ENCODE results near the gene VPS51.

VPS51 gene

GRCh38 chr11:65095974-65096806 lies at the start of gene VPS51:
Gene VPS51, plus strand, starts transcription at chr11:65096214. Its CDS starts 37 bp downstream, at chr11:65096251.
- peak; percentile 80 for DNase-seq (ENCODE audit: low read depth in 2 of 2)

DNA sequence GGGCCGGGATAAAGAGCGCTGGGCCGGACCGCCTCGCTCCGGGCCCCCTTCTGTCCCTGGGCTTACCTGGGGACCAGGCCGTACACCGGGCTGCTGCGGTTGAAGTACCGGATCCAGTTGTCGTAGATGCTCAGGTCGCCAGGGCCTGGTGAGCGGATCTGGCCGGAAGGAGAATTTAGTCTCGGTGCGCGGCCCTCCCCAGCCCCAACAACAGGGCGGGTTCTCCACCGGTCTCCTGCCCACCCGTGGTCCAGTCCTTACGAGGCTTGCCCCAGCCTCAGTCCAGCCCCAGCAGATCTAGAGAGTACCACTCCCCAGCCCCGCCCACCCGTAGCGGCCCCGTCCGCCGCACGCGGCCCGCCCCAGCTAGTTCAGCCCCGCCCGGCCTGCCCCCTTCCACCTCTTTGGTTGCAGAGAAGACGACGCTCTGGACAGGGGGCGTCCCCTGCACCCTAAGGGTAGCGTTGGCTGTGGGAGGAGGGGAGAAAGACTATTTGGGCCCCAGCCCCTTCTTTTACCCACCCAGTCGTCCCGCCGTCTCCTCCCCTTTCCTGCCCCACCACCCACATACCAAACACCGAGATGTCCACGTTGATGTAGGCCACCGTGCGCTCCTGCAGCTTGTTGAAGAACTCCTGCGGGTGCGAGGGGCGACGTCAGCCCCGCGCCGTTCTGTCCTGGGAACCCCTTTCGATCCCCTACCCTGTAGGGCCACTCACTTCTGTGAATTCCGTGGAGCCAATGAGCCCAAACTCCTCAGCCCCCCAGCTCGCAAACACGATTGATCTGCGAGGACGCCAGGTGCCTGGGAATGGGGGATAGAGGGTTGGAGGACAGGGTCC lies 48.2 kb upstream of the VPS51 start:
- no peak for DNase-seq (ENCODE audit: low read depth in 2 of 2)

DNA sequence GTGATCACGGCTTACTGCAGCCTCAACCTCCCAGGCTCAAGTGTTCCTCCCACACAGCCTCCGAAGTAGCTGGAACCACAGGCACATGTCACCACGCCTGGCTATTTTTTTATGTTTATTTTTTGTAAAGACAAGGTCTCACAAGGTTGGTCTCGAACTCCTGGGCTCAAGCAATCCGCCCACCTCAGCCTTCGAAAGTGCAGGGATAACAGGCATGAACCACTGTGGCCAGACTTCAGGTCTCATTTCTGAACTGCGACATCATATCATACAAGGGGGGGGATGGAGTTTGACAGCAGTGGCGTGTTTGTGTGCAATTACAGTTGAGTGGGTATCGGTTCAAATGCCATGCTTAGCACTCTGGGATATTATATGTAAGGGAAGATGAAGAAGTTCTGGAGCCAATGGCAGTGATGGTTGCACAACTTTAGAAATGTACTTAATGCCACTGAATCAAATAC lies 44.6 kb upstream of the VPS51 start:
- no peak for DNase-seq (ENCODE audit: low read depth in 2 of 2)

GRCh38 chr11:65053827-65054508 lies 42.0 kb upstream of the VPS51 start:
- DNase-seq (ENCODE audit: low read depth in 2 of 2) = no peak

DNA sequence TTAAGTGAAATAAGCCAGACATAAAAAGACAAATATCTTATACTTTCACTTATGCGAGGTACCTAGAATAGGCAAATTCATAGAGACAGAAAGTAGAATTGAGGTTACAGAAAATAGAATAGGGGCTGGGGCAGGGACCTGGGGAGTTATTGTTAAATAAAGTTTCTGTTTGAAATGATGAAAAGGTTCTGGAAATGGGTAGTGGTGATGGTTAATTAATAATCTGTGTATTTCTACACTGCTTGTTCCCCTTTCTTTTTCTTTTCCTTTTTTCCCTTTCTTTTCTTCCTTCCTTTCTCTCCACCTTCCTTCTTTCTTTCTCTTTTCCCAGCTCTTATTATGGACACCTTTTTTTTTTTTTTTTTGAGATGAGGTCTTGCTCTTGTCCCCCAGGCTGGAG lies 40.5 kb upstream of the VPS51 start:
- DNase-seq (ENCODE audit: low read depth in 2 of 2) = no peak

- DNase-seq (ENCODE audit: low read depth in 2 of 2) = no peak
Measured at GRCh38 chr11:65056999-65057398, 39.0 kb upstream of the VPS51 start.

GRCh38 chr11:65057526-65057925 lies 38.5 kb upstream of the VPS51 start:
- no peak for DNase-seq (ENCODE audit: low read depth in 2 of 2)

- no peak for DNase-seq (ENCODE audit: low read depth in 2 of 2)
Measured at GRCh38 chr11:65058012-65058411, 38.0 kb upstream of the VPS51 start.

- DNase-seq (ENCODE audit: low read depth in 2 of 2) = no peak
Measured at GRCh38 chr11:65058419-65059054, 37.5 kb upstream of the VPS51 start, which contains the start of gene NAALADL1. Gene NAALADL1, minus strand, starts transcription at chr11:65058553. Its CDS starts 32 bp downstream, at chr11:65058521.

GRCh38 chr11:65059523-65059922 lies 36.5 kb upstream of the VPS51 start:
- DNase-seq (ENCODE audit: low read depth in 2 of 2) = no peak

DNA sequence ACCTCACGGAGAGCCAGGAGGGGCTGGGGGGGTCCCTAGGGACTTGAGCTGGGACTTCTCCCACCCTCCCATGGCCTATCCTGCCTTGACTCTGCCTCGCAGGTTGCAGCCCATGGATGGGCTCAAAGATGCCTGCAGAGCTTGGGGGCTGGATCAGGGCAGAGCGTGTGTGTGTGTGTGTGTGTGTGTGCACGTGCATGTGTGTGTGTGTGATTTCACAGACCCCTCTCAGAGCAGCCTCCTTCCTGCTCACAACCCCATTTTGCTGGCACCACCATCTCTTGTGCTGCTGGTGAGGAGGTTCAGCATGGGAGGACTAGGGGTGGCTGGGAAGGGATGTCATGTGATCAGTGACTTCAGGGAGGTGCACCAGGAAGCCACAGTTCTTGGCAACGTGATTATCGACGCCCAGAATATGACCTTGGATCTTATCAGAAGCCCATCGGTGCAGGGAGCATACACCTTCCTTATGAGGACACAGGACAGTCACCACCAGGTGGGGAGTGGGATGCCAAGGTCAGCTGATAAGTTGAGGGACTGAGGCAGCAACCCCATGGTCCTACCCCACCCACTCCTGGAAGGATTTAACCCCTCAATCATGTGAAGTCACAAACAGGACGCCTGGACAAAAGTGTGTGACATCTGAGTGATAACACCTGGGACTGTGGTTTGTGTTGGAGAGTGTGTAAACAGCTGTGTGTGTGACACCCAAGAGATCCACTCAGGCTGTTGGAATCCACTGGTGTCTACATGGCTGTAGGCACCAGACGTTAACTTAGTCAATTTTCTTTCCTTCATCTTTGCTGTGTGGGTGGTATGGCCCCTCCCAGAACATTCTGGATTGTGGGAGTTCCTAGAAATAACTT lies 35.8 kb upstream of the VPS51 start:
- DNase-seq (ENCODE audit: low read depth in 2 of 2) = no peak

DNA sequence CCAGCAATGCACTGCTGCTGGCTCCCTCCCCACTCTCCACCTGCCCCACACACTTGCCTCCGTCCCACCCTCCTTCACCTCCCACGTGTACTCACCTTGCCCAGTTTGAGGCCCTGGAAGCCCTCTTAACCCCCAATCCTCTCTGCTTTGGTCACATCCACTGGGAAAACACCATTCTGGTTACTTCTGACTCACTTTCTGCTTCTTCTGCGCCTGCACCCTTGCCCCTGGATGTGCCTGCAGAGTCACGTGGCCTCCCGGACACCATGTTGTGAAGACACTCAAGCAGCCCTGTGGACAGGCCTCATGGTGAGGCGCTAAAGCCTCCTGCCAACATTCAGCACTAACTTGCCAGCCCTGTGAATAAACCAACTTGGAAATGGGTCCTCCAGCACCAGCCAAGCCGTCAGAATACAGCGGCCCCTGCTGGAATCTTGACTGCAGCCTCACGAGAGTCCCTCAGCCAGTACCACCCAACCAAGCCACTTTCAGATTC lies 35.1 kb upstream of the VPS51 start:
- no peak for DNase-seq (ENCODE audit: low read depth in 2 of 2)

GRCh38 chr11:65063532-65063931 lies 32.5 kb upstream of the VPS51 start:
- DNase-seq (ENCODE audit: low read depth in 2 of 2) = no peak

DNA sequence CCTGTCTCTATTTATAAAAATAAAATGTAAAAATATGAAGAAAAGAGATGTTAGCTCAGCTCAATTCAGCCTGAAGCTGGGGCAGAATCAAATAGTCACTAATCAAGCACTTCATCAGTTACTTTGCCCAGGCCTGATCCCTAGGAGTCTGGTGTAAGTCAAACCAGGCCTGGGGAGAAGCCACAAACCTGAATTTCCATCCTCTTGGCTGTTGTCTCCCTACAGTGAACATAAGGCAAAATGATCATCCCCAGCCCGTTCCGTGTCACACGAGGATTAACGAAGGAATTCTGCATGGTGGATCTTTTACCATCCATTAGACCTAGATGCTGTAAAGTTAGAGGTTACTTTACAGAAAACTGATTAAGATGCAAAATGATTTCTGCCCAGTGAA lies 31.2 kb upstream of the VPS51 start:
- DNase-seq (ENCODE audit: low read depth in 2 of 2) = no peak

- DNase-seq (ENCODE audit: low read depth in 2 of 2) = no peak
Measured at GRCh38 chr11:65065851-65066250, 30.2 kb upstream of the VPS51 start.

DNA sequence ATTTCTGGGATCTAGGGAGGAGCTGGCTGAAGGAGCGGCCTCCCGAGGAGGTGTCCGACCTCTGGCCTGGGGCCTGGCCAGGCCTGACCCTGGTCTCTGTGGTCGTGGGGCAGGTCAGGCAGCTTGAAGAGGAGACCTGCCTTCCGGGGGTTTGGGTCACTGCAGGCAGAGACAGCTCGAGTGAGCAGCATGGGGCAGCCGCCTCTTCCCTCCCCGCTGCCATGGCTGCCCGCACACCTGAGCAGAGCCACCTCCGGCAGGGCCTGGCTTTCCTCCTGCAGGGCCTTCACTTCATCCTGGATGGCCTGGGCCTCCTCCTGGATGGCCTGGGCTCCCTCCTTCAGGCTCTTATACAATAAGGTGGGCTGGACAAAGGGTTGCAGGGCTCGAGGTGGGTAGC lies 29.7 kb upstream of the VPS51 start:
- DNase-seq (ENCODE audit: low read depth in 2 of 2) = no peak

GRCh38 chr11:65066805-65067291 lies 29.2 kb upstream of the VPS51 start:
- DNase-seq (ENCODE audit: low read depth in 2 of 2) = no peak

GRCh38 chr11:65067446-65067845 lies 28.6 kb upstream of the VPS51 start:
- no peak for DNase-seq (ENCODE audit: low read depth in 2 of 2)

DNA sequence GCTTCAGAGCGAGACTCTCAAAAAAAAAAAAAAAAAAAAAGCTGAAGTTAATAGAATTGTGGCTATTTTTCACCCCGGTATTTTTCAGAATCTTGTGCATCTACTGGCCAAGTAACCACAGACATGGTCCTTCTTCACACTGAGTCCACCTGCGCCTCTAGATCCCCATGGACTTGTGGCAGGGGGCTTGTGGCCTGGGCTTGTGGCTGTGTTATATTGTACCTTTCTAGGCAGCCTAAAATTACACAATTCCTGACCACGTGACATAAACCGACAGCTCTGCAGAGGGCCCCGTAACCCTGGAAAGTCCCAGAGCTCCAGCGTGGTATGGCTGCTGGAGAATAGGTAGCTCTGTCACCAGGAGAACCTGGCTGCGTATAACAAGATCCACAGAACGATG lies 26.8 kb upstream of the VPS51 start:
- DNase-seq (ENCODE audit: low read depth in 2 of 2) = no peak

DNA sequence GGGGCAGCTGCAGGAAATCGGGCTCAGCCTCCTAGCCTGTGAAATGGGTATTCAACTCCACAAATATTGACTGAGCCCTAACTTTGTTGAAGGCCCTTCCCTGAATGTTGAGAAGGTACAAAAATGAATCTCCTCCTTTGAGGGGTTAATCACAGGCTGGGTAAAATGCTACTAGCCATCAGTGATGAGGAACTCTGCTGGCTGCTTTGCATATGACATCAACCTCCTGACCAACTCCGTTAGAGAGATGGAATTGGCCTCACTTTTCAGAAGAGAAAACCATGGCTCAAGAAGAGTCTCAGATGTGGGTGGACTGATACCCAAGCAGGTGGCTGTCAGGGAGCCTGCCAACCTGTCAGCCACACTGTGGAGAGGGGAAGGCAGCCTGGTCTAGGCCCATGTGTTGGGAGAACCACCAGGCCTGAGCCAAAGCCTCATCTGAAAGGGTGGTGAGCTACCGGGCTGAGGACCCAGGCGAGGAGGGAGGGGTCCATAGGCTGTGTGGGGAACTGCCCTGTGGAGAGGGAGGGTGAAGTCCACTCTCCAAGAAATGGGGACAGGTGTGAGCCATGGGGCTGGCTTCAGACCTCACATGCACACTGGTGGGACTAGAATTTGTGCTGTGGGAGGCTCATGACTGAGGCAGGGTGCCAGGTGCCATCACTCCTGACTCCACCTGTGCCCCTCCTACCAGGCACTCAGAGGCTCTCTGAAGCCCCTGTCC lies 23.9 kb upstream of the VPS51 start:
- DNase-seq (ENCODE audit: low read depth in 2 of 2) = no peak
